ENCODE measurements around the gene RIN3. TPM values are rescaled to one million over a fixed set of nuclear protein-coding genes. Genes with fewer than 3 reads are reported as not detected.

Gene RIN3
- total RNA-seq, 4 donors from 2014 or later = 6.2 to 29.8 (median 12.2) TPM

DNA sequence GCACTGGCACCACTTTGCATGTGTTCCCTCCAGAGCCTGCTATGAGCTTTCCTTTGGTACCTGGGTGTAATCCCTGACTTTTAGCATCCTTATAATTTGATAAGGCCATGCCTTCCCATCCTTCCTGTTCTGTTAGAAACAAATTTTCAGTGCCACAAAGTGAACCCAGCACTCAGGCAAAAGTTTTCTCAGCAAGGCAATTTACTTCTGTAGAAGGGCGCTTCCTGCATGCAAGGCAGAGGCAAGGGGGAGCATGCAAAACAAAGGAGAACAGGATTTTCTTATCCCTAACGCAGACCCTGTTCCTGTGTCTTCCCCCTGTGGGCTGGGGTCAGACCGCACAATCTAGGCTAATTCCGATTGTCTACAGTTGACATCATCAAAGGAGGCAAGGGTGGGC, 108.7 kb downstream of the RIN3 start:
- Histone ChIP-seq H3K36me3 (no peaks in the 10 kb centered on the region), H3K9me3 (peaks cover 0 to 4% of the 10 kb centered on the region in 2 donors), H3K27me3 (no peaks in the 10 kb centered on the region), H3K4me1 (peaks cover 4 to 6% of the 10 kb centered on the region in 2 donors), H3K27ac (no peak overlapping the region), H3K4me3 (no peak overlapping the region)
- TF ChIP-seq, protein P1, sequence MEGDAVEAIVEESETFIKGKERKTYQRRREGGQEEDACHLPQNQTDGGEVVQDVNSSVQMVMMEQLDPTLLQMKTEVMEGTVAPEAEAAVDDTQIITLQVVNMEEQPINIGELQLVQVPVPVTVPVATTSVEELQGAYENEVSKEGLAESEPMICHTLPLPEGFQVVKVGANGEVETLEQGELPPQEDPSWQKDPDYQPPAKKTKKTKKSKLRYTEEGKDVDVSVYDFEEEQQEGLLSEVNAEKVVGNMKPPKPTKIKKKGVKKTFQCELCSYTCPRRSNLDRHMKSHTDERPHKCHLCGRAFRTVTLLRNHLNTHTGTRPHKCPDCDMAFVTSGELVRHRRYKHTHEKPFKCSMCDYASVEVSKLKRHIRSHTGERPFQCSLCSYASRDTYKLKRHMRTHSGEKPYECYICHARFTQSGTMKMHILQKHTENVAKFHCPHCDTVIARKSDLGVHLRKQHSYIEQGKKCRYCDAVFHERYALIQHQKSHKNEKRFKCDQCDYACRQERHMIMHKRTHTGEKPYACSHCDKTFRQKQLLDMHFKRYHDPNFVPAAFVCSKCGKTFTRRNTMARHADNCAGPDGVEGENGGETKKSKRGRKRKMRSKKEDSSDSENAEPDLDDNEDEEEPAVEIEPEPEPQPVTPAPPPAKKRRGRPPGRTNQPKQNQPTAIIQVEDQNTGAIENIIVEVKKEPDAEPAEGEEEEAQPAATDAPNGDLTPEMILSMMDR (IDR thresholded peaks at IDR 0.05) = no peak
- TF ChIP-seq POLR2A (IDR thresholded peaks at IDR 0.05) = no peak
- intact Hi-C loops (cut with DNase I; ENCODE audit: low total_unique reads) = no loop called here
- DNase-seq = no peak

DNA sequence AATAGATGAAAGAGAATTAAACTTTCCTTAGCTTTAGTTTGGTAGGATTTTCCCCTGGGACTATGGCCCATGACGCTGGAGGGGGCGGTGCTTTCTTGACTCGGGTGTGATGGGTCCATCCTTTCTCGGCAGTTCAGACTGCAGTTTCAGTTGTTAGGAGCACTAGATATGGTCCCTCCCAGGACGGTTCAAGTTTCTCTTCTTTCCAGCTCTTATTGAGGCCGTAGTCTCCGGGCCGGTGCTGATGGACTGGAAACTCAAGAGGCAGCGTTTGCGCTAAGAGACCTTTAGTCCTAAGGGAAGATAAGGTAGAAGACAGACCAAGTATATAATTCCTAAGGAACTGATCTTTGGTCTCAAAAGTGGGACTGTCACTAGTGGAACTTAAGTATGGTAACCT, 111.2 kb downstream of the RIN3 start:
- TF ChIP-seq POLR2A (IDR thresholded peaks at IDR 0.05) = no peak
- DNase-seq = no peak
- no peaks in the 10 kb centered on the region for H3K27me3 ChIP-seq
- peak overlapping the region; percentile 63 to 71 for H3K27ac ChIP-seq
- H3K9me3 ChIP-seq = peaks cover 0 to 4% of the 10 kb centered on the region in 2 donors
- peaks cover 4 to 6% of the 10 kb centered on the region in 2 donors for H3K4me1 ChIP-seq
- no peaks in the 10 kb centered on the region for H3K36me3 ChIP-seq
- intact Hi-C loops (cut with DNase I; ENCODE audit: low total_unique reads) = no loop called here
- no peak overlapping the region for H3K4me3 ChIP-seq

DNA sequence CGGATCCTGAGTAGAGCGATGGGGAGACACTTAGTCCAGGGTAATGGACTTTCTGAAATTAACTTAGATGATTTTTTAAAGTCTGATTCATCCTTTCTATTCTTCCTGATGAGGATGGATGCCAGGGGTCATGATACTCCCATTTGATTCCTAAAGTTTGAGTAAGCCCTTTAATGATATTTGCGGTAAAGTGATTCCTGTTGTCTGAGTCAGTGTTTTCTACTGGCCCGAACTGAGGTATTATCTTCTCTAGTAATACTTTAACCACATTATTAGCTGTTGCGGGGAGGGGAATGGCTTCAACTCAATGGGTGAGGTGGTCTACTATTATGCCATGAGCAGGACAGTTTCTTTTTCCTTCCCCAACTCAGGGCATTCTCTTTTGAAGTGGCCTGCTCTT, 111.6 kb downstream of the RIN3 start:
- Histone ChIP-seq H3K9me3 (peaks cover 0 to 4% of the 10 kb centered on the region in 2 donors), H3K27ac (peak overlapping the region; percentile 63 to 71), H3K4me3 (no peak overlapping the region), H3K36me3 (no peaks in the 10 kb centered on the region), H3K27me3 (no peaks in the 10 kb centered on the region), H3K4me1 (peaks cover 4 to 6% of the 10 kb centered on the region in 2 donors)
- TF ChIP-seq, protein P1 (IDR thresholded peaks at IDR 0.05) = no peak
- no peak for TF ChIP-seq POLR2A (IDR thresholded peaks at IDR 0.05)
- intact Hi-C loops (cut with DNase I; ENCODE audit: low total_unique reads) = no loop called here
- peak in 1 of 2 donors; percentile 66 for DNase-seq

GRCh38 chr14:92626041-92626440, 112.5 kb downstream of the RIN3 start:
- no peak for DNase-seq
- peak overlapping the region; percentile 63 to 71 for H3K27ac ChIP-seq
- TF ChIP-seq POLR2A (IDR thresholded peaks at IDR 0.05) = no peak
- TF ChIP-seq, protein P1 (IDR thresholded peaks at IDR 0.05) = no peak
- H3K9me3 ChIP-seq = peaks cover 0 to 4% of the 10 kb centered on the region in 2 donors
- H3K4me1 ChIP-seq = peaks cover 4 to 6% of the 10 kb centered on the region in 2 donors
- no peaks in the 10 kb centered on the region for H3K36me3 ChIP-seq
- no peak overlapping the region for H3K4me3 ChIP-seq
- H3K27me3 ChIP-seq = no peaks in the 10 kb centered on the region
- intact Hi-C loops (cut with DNase I; ENCODE audit: low total_unique reads) = no loop called here

DNA sequence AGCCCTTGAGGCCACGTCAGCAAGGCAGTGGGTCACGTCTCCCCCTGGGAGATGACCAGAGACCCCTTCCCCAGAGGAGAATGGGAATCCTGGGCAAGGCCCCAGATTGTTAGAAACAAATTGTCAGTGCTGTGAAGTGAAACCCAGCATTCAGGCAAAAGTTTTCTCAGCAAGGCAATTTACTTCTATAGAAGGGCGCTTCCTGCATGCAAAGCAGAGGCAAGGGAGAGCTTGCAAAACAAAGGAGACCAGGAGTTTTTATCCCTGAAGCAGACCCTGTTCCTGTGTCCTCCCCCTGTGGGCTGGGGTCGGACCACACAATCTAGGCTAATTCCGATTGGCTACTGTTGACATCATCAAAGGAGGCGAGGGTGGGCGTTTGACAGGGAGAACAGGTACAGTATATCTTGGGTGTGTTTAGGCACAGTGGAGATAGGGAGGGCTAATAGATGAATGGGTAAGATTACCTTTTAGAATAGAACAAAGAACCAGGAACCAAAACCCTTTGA, 114.2 kb downstream of the RIN3 start:
- TF ChIP-seq, protein P1 (IDR thresholded peaks at IDR 0.05) = no peak
- no peak for TF ChIP-seq POLR2A (IDR thresholded peaks at IDR 0.05)
- no peak overlapping the region for H3K4me3 ChIP-seq
- H3K4me1 ChIP-seq = peaks cover 4 to 6% of the 10 kb centered on the region in 2 donors
- DNase-seq = no peak
- no peak overlapping the region for H3K27ac ChIP-seq
- H3K27me3 ChIP-seq = no peaks in the 10 kb centered on the region
- H3K36me3 ChIP-seq = no peaks in the 10 kb centered on the region
- H3K9me3 ChIP-seq = no peaks in the 10 kb centered on the region
- intact Hi-C loops (cut with DNase I; ENCODE audit: low total_unique reads) = no loop called here

- TF ChIP-seq, protein P1 (IDR thresholded peaks at IDR 0.05) = no peak
- TF ChIP-seq POLR2A (IDR thresholded peaks at IDR 0.05) = no peak
- intact Hi-C loops (cut with DNase I; ENCODE audit: low total_unique reads) = no loop called here
Observed at GRCh38 chr14:92628636-92629035, 115.1 kb downstream of the RIN3 start.

More at GRCh38 chr14:92628636-92629035, 115.1 kb downstream of the RIN3 start:
- H3K27me3 ChIP-seq = no peaks in the 10 kb centered on the region
- no peaks in the 10 kb centered on the region for H3K9me3 ChIP-seq
- no peak for DNase-seq
- no peaks in the 10 kb centered on the region for H3K36me3 ChIP-seq
- peaks cover 4 to 6% of the 10 kb centered on the region in 2 donors for H3K4me1 ChIP-seq
- H3K4me3 ChIP-seq = no peak overlapping the region
- no peak overlapping the region for H3K27ac ChIP-seq
